MM.1S (cell line): ENCODE measurements around the gene CCL23.

ENCODE experiments used
- DNase-seq: peaks from one replicate; pipeline ENCODE4 v3.0.0-alpha.2; 2015
- H2AFZ ChIP-seq: fragments of 300-600 bp; sonication (generic); 2 replicates; pipeline ENCODE4 v1.6.0; 2016; ENCODE audit warnings: antibody characterized with exemption, low read length
- H3F3A ChIP-seq: fragments of 300-600 bp; sonication (generic); 2 replicates; pipeline ENCODE4 v1.6.1; 2016; ENCODE audit warnings: mild to moderate bottlenecking, antibody characterized with exemption, low read length, moderate library complexity, mixed read lengths; ENCODE audit not compliant: insufficient read depth
- H3K27ac ChIP-seq: fragments of 300-600 bp; sonication (generic); 2 replicates; pipeline ENCODE4 v1.5.1; 2016; ENCODE audit warnings: mild to moderate bottlenecking, low read length
- H3K27me3 ChIP-seq: fragments of 300-600 bp; sonication (generic); replicated peaks from 2 replicates; pipeline ENCODE4 v1.6.0; 2016; ENCODE audit warnings: low read length; ENCODE audit not compliant: insufficient read depth
- H3K36me3 ChIP-seq: fragments of 300-600 bp; sonication (generic); replicated peaks from 2 replicates; pipeline ENCODE4 v1.6.1; 2016; ENCODE audit warnings: mild to moderate bottlenecking, low read length, mixed read lengths; ENCODE audit not compliant: insufficient read depth
- H3K4me1 ChIP-seq: fragments of 300-600 bp; sonication (generic); 2 replicates; pipeline ENCODE4 v1.6.1; 2016; ENCODE audit warnings: low read length, mixed read lengths
- H3K4me2 ChIP-seq: fragments of 300-600 bp; sonication (generic); 2 replicates; pipeline ENCODE4 v1.6.0; 2016; ENCODE audit warnings: low read depth, low read length
- H3K4me3 ChIP-seq: fragments of 300-600 bp; sonication (generic); 2 replicates; pipeline ENCODE4 v1.5.1; 2016; ENCODE audit warnings: low read length, mixed read lengths
- H3K79me2 ChIP-seq: fragments of 300-600 bp; sonication (generic); 2 replicates; pipeline ENCODE4 v1.6.1; 2016; ENCODE audit warnings: mixed run types, low read length, mixed read lengths
- H3K9ac ChIP-seq: fragments of 300-600 bp; sonication (generic); 2 replicates; pipeline ENCODE4 v1.6.1; 2016; ENCODE audit warnings: low read length, mixed read lengths
- H3K9me2 ChIP-seq: fragments of 300-600 bp; sonication (generic); replicated peaks from 2 replicates; pipeline ENCODE4 v1.6.1; 2016; ENCODE audit warnings: mild to moderate bottlenecking, low read length, mixed read lengths; ENCODE audit not compliant: insufficient read depth
- H3K9me3 ChIP-seq: fragments of 300-600 bp; sonication (generic); replicated peaks from 2 replicates; pipeline ENCODE4 v1.6.1; 2016; ENCODE audit warnings: mild to moderate bottlenecking, low read length, mixed read lengths; ENCODE audit not compliant: insufficient read depth
- H4K20me1 ChIP-seq: fragments of 300-600 bp; sonication (generic); 2 replicates; pipeline ENCODE4 v1.6.1; 2016; ENCODE audit warnings: mild to moderate bottlenecking, low read length, moderate library complexity, mixed read lengths; ENCODE audit not compliant: insufficient read depth
- CTCF ChIP-seq: fragments of 300-600 bp; sonication (generic); IDR thresholded peaks from 2 replicates; pipeline ENCODE4 v1.5.1; 2016; ENCODE audit warnings: antibody characterized with exemption, low read length, mixed read lengths
- EZH2 ChIP-seq: fragments of 300-600 bp; sonication (generic); optimal IDR thresholded peaks from 2 replicates; pipeline ENCODE3; 2017; ENCODE audit warnings: low read depth, mild to moderate bottlenecking, antibody characterized with exemption, low read length, mixed read lengths
- EZH2phosphoT487 ChIP-seq: fragments of 300-600 bp; sonication (generic); IDR thresholded peaks from 2 replicates; pipeline ENCODE4 v1.6.1; 2018; ENCODE audit warnings: antibody characterized with exemption, low read length

Gene CCL23

GRCh38 chr17:36002631-36003030 is 15.1 kb downstream of the CCL23 start:
- Histone ChIP-seq H3K79me2 (no peaks in the 10 kb centered on the region), H3K9me2 (no peaks in the 10 kb centered on the region), H3F3A (no peaks in the 10 kb centered on the region), H3K4me3 (no peak overlapping the region), H3K27me3 (no peaks in the 10 kb centered on the region), H4K20me1 (no peaks in the 10 kb centered on the region), H3K4me2 (no peak overlapping the region), H3K36me3 (no peaks in the 10 kb centered on the region), H3K27ac (no peak overlapping the region), H3K9ac (no peak overlapping the region), H3K9me3 (no peaks in the 10 kb centered on the region), H3K4me1 (peaks cover 24% of the 10 kb centered on the region), H2AFZ (no peak overlapping the region)
- DNase-seq: no peak
- TF ChIP-seq EZH2: no peak
- no peak for TF ChIP-seq EZH2phosphoT487
- TF ChIP-seq CTCF: no peak

- Histone ChIP-seq H3K79me2 (no peaks in the 10 kb centered on the region), H3K4me3 (no peak overlapping the region), H2AFZ (no peak overlapping the region), H3K4me2 (no peak overlapping the region), H3K27ac (no peak overlapping the region), H3K9ac (no peak overlapping the region), H4K20me1 (no peaks in the 10 kb centered on the region), H3K36me3 (no peaks in the 10 kb centered on the region), H3K4me1 (peaks cover 25% of the 10 kb centered on the region), H3K27me3 (no peaks in the 10 kb centered on the region), H3K9me2 (no peaks in the 10 kb centered on the region), H3K9me3 (no peaks in the 10 kb centered on the region), H3F3A (no peaks in the 10 kb centered on the region)
- TF ChIP-seq EZH2phosphoT487 (no peak), CTCF (no peak), EZH2 (no peak)
- no peak for DNase-seq
Measured at GRCh38 chr17:36001862-36002603, 15.7 kb downstream of the CCL23 start.

GRCh38 chr17:36001110-36001771 is 16.5 kb downstream of the CCL23 start, which contains the start of gene CCL15:
TSS of gene CCL15 (minus strand) at chr17:36001553. CDS start at chr17:36001492, 61 bp downstream.
- Histone ChIP-seq H2AFZ (no peak within 1 kb of the TSS), H3K4me3 (no peak within 1 kb of the TSS), H3K79me2 (no peaks in the 10 kb centered on the region), H3K9me3 (no peaks in the 10 kb centered on the region), H3K4me2 (no peak within 1 kb of the TSS), H3F3A (no peaks in the 10 kb centered on the region), H3K27me3 (no peaks in the 10 kb centered on the region), H3K27ac (no peak within 1 kb of the TSS), H4K20me1 (no peaks in the 10 kb centered on the region), H3K36me3 (no peaks in the 10 kb centered on the region), H3K9ac (no peak within 1 kb of the TSS), H3K9me2 (no peaks in the 10 kb centered on the region), H3K4me1 (peaks cover 25% of the 10 kb centered on the region)
- TF ChIP-seq EZH2phosphoT487: no peak
- TF ChIP-seq EZH2: no peak
- TF ChIP-seq CTCF: no peak
- DNase-seq: no peak
